Upper lobe of left lung (tissue), 6 donors: ENCODE results near the gene ZBTB16. TPM values are rescaled to one million over a fixed set of nuclear protein-coding genes. Genes with fewer than 3 reads are reported as not detected.

ENCODE experiments used
- ATAC-seq, 2 donors: fragments of 200-7000 bp; cut with Tn5 transposase; one replicate each; pipeline ENCODE4 v1.9.1; 2022; ENCODE audit warnings: mild to moderate bottlenecking in 2 of 2, moderate library complexity in 2 of 2; ENCODE audit not compliant: low FRiP score in 2 of 2
- DNase-seq, 2 donors: peaks; one replicate each; pipeline ENCODE4 v3.0.0-alpha.2; 2019 to 2020
- H3K27ac ChIP-seq, 4 donors: fragments of 200-600 bp; sonication (generic); one replicate each; pipeline ENCODE4 v1.5.1; 2016 to 2019
- H3K27me3 ChIP-seq, 4 donors: fragments of 200-600 bp; sonication (generic); one replicate each; pipeline ENCODE4 v1.5.1; 2017 to 2019
- H3K36me3 ChIP-seq, 4 donors: fragments of 200-600 bp; sonication (generic); one replicate each; pipeline ENCODE4 v1.5.1; 2016 to 2019
- H3K4me1 ChIP-seq, 4 donors: fragments of 200-600 bp; sonication (generic); one replicate each; pipeline ENCODE4 v1.5.1; 2018 to 2019
- H3K4me3 ChIP-seq, 4 donors: fragments of 200-600 bp; sonication (generic); one replicate each; pipeline ENCODE4 v1.5.1; 2017 to 2019; ENCODE audit warnings: mild to moderate bottlenecking in 2 of 4, moderate library complexity in 1 of 4
- H3K9me3 ChIP-seq, 4 donors: fragments of 200-600 bp; sonication (generic); one replicate each; pipeline ENCODE4 v1.5.1; 2018 to 2019
- CTCF ChIP-seq, 6 experiments: fragments of 450-650 bp in 4 of 6; fragments of 200-600 bp in 2 of 6; sonication (generic) in 2 of 6; IDR thresholded peaks; one replicate each; pipeline ENCODE4 v1.5.1; 2016 to 2019; ENCODE audit warnings: antibody characterized with exemption in 6 of 6
- EP300 ChIP-seq, 4 donors: sonication (generic); formaldehyde crosslinking; IDR thresholded peaks; one replicate each; pipeline ENCODE4 v1.5.1; 2017; ENCODE audit warnings: antibody characterized with exemption in 4 of 4, control low read depth in 2 of 4
- POLR2A ChIP-seq, 4 donors: fragments of 450-650 bp; IDR thresholded peaks; one replicate each; pipeline ENCODE4 v1.5.1; 2016 to 2017; ENCODE audit warnings: antibody characterized with exemption in 4 of 4, mild to moderate bottlenecking in 2 of 4
- POLR2AphosphoS5 ChIP-seq, 2 donors: sonication (generic); formaldehyde crosslinking; IDR thresholded peaks; one replicate each; pipeline ENCODE4 v1.5.1; 2017; ENCODE audit warnings: antibody characterized with exemption in 2 of 2
- WGBS, 2 donors: methylation state at CpG; one replicate each; pipeline ENCODE4 v1.1.5; 2017 to 2018; 5-methylcytosine and 5-hydroxymethylcytosine counted together
- total RNA-seq, 6 donors: library from RNA; depleted of rRNA in 4 of 6; stranded (reverse); fragments of >200 nt in 4 of 6; gene quantifications; one replicate each; pipeline versions ENCODE4 v1.1.0 to v1.2.1, GENCODE V29; 2016 to 2021
- donor health status: DM: no; HTN: no; CAD: no; lungs with moderate emphysema.
- donor health status: DM: no; HTN: yes; CAD: no; lungs with severe emphysema.

The ZBTB16 gene
- total RNA-seq, 6 donors from 2014 or later: 110 to 584 (median 179) TPM

- no peak overlapping the region for H3K4me3 ChIP-seq
- peaks cover 0 to 39% (median 11%) of the 10 kb centered on the region in 4 donors for H3K36me3 ChIP-seq
- no peaks in the 10 kb centered on the region for H3K27me3 ChIP-seq
- H3K27ac ChIP-seq: peak overlapping the region in 2 of 4 donors; percentile 14 to 32
- DNase-seq: no peak
- H3K9me3 ChIP-seq: no peaks in the 10 kb centered on the region
- peaks cover 78 to 99% (median 83%) of the 10 kb centered on the region in 4 donors for H3K4me1 ChIP-seq
- TF ChIP-seq EP300 (IDR thresholded peaks at IDR 0.05): no peak
- ATAC-seq: no peak
- 51 to 60% methylated on average over 3 of the region's 3 CpGs for WGBS, 2 donors
Measured at GRCh38 chr11:114098927-114099326, 39.4 kb downstream of the ZBTB16 start.

- H3K27ac ChIP-seq: peak overlapping the region in 2 of 4 donors; percentile 32 to 36
- H3K9me3 ChIP-seq: no peaks in the 10 kb centered on the region
- H3K27me3 ChIP-seq: no peaks in the 10 kb centered on the region
- 70 to 82% methylated on average over 5 of the region's 5 CpGs for WGBS, 2 donors
- ATAC-seq (no peak), DNase-seq (no peak)
- TF ChIP-seq POLR2A (IDR thresholded peaks at IDR 0.05): no peak
- TF ChIP-seq EP300 (IDR thresholded peaks at IDR 0.05): no peak
- no peak for TF ChIP-seq CTCF (IDR thresholded peaks at IDR 0.05)
- no peak for TF ChIP-seq POLR2AphosphoS5 (IDR thresholded peaks at IDR 0.05)
- H3K36me3 ChIP-seq: peaks cover 0 to 41% (median 7%) of the 10 kb centered on the region in 4 donors
- H3K4me3 ChIP-seq: no peak overlapping the region
- peaks cover 81 to 99% (median 83%) of the 10 kb centered on the region in 4 donors for H3K4me1 ChIP-seq
Measured at GRCh38 chr11:114099392-114100178, 40.1 kb downstream of the ZBTB16 start.

GRCh38 chr11:114102993-114103896 lies 43.7 kb downstream of the ZBTB16 start:
- TF ChIP-seq EP300 (IDR thresholded peaks at IDR 0.05) (no peak), CTCF (IDR thresholded peaks at IDR 0.05) (no peak), POLR2A (IDR thresholded peaks at IDR 0.05) (no peak), POLR2AphosphoS5 (IDR thresholded peaks at IDR 0.05) (no peak)
- Histone ChIP-seq H3K27ac (peak overlapping the region in 2 of 4 donors; percentile 36 to 46), H3K4me3 (no peak overlapping the region), H3K27me3 (no peaks in the 10 kb centered on the region), H3K36me3 (peaks cover 0 to 53% (median 8%) of the 10 kb centered on the region in 4 donors), H3K9me3 (no peaks in the 10 kb centered on the region), H3K4me1 (peaks cover 59 to 100% (median 86%) of the 10 kb centered on the region in 4 donors)
- ATAC-seq: no peak
- WGBS, 2 donors: 77 to 79% methylated on average over 13 of the region's 13 CpGs
- DNase-seq: peak in 1 of 2 donors; percentile 11

- Histone ChIP-seq H3K36me3 (peaks cover 0 to 46% (median 6%) of the 10 kb centered on the region in 4 donors), H3K27me3 (no peaks in the 10 kb centered on the region), H3K27ac (peak overlapping the region in 2 of 4 donors; percentile 22 to 35), H3K4me1 (peaks cover 61 to 100% (median 88%) of the 10 kb centered on the region in 4 donors), H3K9me3 (no peaks in the 10 kb centered on the region), H3K4me3 (no peak overlapping the region)
- TF ChIP-seq CTCF (IDR thresholded peaks at IDR 0.05) (no peak), POLR2A (IDR thresholded peaks at IDR 0.05) (no peak), EP300 (IDR thresholded peaks at IDR 0.05) (no peak), POLR2AphosphoS5 (IDR thresholded peaks at IDR 0.05) (no peak)
- WGBS, 2 donors: 58 to 76% methylated on average over 3 of the region's 3 CpGs
- no peak for DNase-seq
- ATAC-seq: no peak
Measured at GRCh38 chr11:114105611-114106010, 46.1 kb downstream of the ZBTB16 start.

- DNase-seq: no peak
- Histone ChIP-seq H3K9me3 (no peaks in the 10 kb centered on the region), H3K4me1 (peaks cover 65 to 100% (median 88%) of the 10 kb centered on the region in 4 donors), H3K4me3 (no peak overlapping the region), H3K27me3 (no peaks in the 10 kb centered on the region), H3K27ac (peak overlapping the region in 1 of 4 donors; percentile 42), H3K36me3 (peaks cover 0 to 41% (median 6%) of the 10 kb centered on the region in 4 donors)
- TF ChIP-seq CTCF (IDR thresholded peaks at IDR 0.05) (no peak), POLR2AphosphoS5 (IDR thresholded peaks at IDR 0.05) (no peak), EP300 (IDR thresholded peaks at IDR 0.05) (no peak), POLR2A (IDR thresholded peaks at IDR 0.05) (no peak)
- 69 to 73% methylated on average over 8 of the region's 8 CpGs for WGBS, 2 donors
- no peak for ATAC-seq
Measured at GRCh38 chr11:114106047-114106446, 46.5 kb downstream of the ZBTB16 start.
